Measurements from ENCODE around the gene LRRC4B. TPM values are rescaled to one million over a fixed set of nuclear protein-coding genes. Genes with fewer than 3 reads are reported as not detected.

LRRC4B gene
- total RNA-seq, 1 donor from 2014 or later = 4.7 TPM

- DNase-seq (ENCODE audit: low spot score) = no peak
Observed at GRCh38 chr19:50573741-50574461, 5.7 kb upstream of the LRRC4B start.

GRCh38 chr19:50570997-50571396, 2.8 kb upstream of the LRRC4B start:
- DNase-seq (ENCODE audit: low spot score) = no peak

- DNase-seq (ENCODE audit: low spot score) = no peak
Observed at GRCh38 chr19:50569938-50570540, 1.8 kb upstream of the LRRC4B start.

- no peak for DNase-seq (ENCODE audit: low spot score)
Observed at GRCh38 chr19:50568728-50569698, 778 bp upstream of the LRRC4B start.

DNA sequence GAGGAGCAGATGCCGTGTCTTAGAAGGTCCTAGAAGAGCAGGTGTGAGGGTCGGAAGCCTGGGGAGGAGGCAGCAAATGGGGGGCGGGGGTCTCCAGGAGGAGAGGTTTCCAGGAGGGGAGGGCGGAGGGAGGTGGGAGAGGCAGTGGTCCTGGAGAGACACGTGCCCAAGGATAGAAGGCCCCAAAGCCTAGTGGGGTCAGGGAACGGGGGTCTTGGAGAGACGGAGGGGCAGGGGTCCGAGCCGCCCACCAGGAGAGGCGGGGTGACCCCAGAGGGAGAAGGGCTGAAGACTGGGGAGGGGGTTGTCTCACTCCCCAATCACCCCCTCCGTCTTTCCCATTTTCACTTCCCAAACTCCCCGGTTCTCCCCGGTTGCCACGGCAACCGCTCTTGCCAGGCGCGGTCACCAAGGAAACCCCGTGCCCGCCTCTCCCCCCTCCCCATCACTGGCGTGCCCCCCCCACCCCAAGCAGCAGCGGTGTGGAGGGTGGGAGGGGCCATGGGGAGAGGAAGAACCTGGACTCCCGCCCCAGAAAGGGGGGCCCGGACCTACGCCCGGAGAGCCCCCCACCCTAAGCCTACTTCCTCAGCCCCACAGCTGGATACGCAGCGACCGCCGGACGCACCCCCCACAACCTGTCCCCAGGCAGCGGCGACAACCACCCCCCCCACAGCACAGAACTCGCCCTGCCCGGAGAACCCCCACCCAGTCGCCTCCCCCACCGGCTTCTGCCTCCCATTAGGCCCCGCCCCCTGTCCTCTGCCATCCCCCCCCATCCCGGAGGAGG, 988 bp downstream of the LRRC4B start:
- DNase-seq (ENCODE audit: low spot score) = no peak

DNA sequence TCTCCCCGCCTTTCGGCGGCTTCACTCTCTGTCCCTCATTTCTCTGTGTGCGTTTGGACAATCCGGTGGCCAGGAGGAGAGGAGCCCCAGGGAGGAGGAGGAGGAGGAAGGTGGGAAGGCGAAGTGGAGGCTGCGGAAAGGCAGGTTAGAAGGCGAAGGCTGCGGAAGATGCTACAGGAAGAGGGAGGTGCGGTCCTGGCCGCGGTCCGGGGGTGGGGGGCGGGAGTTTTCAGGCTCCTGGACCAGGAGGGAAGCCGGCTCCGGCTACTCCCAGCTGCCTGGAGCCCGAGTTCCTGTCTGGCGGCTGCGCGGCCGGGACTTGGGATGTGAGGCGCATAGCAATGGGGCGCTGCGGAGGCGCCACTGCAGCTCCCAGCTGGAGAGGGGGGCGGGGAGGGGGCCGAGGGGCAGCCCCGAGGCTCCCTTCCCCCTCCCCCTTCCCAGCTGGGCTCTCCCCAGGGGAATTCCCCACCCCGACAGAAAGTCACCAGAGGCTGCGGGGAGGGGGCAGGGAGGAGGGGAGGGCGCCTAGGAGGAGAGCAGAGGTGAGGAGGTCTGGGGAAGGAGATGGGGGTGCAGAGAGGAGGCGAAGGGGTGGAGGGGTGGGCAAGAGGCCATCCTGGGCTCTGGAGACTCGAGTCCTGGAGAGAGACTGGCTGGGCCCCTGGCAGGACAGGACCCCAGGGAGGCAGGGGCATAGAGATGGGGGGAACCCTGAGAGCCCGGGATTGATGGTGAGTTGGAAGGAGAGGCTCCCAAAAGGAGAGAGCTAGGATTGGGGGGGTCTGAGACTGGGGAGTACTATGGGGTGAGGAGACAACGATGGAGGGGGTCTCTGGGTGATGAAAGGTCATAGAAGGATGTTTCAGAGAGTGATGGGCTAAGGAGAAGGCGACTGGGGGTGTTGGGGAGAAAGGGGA, 2.0 kb downstream of the LRRC4B start:
- no peak for DNase-seq (ENCODE audit: low spot score)

DNA sequence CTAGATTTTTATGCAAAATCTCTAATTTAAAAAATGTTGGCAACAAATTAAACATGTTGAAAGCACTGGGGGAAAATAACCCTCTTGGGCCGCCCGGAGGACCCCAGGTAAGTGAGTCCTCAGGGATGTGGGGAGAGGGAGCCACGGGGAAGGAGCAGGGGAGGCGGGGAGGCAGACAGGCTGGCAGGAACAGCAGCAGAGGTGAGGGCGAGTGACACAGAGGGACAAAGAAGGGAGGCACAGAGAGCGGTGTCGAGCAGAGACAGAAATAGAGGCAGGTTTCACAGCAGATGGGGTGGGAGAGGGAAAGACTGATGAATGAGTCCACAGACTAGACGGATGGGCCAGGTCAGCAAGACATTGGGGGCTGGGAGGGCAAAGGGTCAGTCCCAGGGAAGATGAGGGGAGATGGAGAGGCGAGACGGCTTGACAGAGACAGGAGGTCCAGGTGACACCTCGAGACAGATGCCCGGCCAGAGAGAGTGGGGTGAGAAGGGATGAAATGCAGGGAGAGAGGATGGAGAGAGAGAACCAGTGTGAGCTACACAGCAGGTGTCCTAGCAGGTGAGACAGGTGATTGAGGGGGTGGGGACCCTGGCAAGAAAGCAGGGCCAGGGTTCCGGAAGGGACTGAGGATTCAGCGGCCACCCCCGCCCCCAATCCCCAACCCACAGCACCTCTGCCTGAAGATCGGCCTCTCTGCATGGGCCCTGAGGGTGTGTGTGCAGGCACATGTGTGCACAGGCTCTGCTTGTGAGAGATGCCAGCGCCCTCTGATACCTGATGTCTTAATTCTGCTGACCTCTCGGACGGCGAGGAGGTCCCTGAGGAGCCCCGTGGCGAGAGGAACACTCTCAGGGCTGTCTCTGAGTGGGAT, 3.8 kb downstream of the LRRC4B start:
- no peak for DNase-seq (ENCODE audit: low spot score)

DNA sequence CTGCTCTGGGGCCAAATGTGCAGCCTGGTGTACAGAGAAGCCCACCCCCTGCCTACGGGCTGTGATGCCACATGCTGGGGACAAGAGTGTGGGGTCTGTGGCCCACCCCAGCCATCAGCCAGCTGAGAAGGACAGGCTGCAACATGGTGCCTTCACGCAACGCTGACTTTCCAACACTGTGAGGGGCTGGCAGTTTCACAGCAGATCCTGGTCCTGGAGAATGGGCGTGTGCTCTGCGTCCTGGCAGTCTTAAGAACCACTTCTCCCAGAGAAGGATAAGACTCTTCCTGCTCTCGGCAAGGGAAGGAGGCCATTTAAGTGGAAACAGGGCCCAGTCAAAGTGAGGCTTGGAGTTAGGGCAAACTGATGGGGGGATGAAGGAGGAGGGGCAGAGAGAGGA, 4.6 kb downstream of the LRRC4B start:
- DNase-seq (ENCODE audit: low spot score) = no peak

DNA sequence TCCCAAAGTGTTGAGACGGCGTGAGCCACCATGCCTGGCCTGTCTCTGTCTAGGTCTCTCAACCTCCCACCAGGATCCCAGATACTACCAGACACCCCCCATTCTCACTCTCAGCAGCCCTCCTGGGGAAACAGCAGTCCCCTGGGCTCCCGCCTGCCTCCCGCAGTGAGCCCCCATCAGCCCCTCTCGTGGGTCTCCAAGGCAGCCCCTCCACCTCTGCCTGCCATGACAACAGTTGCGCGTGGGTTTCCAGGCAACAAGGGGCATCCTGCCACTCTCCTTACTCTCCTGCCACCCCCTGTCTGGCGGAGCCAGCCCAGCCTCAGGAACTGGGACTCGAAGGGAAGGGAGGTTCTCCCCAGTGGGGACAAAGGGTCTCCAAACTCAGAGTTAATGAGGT, 5.2 kb downstream of the LRRC4B start:
- DNase-seq (ENCODE audit: low spot score) = no peak

DNA sequence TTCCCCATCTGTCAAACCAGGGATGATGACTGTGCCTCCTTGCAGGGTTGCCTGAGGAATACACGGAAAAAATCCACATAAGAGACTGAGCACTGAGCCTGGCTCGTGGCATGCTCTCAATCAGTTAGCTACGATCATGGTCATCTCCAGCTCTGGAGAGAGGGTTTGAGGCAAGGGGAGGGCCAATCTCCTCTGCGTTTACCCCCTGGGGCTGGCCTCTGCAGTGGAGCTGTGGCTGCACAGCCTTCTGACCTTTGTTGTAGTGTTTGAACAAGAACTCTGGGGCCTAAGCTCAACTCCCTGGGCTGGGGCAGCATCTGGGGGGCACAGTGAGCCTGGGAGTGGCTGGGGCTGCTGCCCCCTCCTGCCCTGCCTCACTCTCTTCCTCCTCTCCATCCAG, 5.9 kb downstream of the LRRC4B start:
- no peak for DNase-seq (ENCODE audit: low spot score)

- DNase-seq (ENCODE audit: low spot score) = no peak
Observed at GRCh38 chr19:50559636-50560035, 8.6 kb downstream of the LRRC4B start.

- DNase-seq (ENCODE audit: low spot score) = no peak
Observed at GRCh38 chr19:50558449-50558848, 9.8 kb downstream of the LRRC4B start.

- DNase-seq (ENCODE audit: low spot score) = no peak
Observed at GRCh38 chr19:50558039-50558438, 10.2 kb downstream of the LRRC4B start.

GRCh38 chr19:50557009-50557613, 11.1 kb downstream of the LRRC4B start:
- no peak for DNase-seq (ENCODE audit: low spot score)

- peak; percentile 67 for DNase-seq (ENCODE audit: low spot score)
Observed at GRCh38 chr19:50556282-50557008, 11.8 kb downstream of the LRRC4B start.

DNA sequence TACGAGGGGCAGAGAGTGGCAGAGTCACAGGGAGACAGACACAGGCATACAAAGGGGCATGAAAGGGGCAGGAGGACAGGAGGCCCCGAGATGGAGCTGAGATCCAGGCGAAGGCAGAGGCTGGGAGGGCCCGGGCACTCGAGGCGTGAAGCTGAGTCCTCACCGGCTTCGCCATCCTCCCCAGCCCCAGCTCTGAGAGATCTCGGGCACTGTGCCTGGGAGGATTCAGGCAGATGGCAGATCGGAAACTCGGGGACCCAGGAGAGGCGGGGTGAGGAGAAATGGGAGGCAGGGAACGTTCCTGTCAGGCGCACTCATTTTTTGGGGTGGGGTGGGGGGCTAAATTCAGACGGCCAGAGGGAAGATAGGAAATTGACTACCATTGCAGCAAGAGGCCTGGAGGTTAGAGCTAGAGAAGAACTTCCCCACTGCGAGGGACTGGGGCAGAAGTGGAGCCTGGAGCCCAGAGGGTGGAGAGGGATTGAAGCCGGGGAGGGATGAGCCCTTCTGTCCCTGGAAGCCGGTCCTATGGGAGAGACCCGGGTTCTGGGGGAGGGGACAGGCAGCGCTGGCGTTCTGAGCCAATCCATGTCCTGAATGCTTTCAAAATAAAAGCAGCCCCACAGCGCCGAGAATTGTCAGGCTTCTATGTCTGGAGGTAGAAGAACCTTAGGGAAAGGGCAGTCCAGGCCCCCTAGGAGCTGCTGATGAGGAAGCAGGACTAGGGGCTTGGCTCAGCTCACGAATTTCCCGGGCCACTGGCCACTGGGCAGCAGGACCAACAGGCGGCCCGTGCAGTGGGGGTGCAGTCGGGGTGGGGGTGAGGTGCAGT, 12.6 kb downstream of the LRRC4B start:
- no peak for DNase-seq (ENCODE audit: low spot score)

DNA sequence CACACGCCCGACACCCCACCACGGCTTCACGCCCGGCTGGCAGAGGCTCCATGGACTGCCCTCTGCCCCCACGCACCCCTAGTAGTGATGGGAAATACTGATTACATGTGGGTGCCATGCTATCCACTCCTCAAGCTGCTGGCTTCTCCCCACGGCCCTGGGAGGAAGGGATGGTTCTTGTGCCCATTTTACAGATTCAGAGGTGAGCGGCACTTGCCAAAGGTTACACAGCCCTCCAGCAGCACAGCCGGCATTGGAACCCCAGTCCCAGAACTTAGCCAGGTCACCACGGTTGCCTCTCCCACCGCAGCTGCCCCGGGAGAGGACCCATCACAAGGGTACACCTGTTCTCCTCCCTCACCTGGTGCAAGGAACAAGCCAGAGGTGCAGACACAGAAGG, 13.2 kb downstream of the LRRC4B start:
- no peak for DNase-seq (ENCODE audit: low spot score)

DNA sequence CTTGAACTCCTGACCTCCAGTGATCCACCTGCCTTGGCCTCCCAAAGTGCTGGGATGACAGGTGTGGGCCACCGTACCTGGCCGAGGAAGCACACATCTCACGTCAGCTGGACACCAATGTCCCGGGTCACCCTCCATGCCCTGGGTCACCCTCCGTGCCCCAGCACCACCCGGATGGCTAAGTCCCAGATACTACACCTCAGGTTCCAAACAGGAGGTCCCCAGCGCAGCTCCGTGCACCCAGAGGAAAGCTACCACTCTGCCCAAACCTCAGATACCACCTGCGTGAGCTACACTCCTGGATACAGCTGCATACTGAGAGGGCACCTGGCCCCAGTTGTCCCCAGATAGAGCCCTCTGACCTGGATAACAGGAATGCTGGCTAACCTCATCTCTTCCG, 14.0 kb downstream of the LRRC4B start:
- DNase-seq (ENCODE audit: low spot score) = no peak
